GM21723 (cell line): ENCODE measurements around the gene EDARADD.

Source experiments
- ATAC-seq: cut with Tn5 transposase; IDR thresholded peaks from one replicate; pipeline ENCODE4 v1.9.1; 2021; ENCODE audit warnings: mild to moderate bottlenecking, moderate library complexity; ENCODE audit not compliant: unreplicated experiment

The EDARADD gene

GRCh38 chr1:236392182-236392581 lies 1.9 kb upstream of the EDARADD start:
- ATAC-seq, result no peak

GRCh38 chr1:236394879-236395229 lies 768 bp downstream of the EDARADD start:
- peak; percentile 25 for ATAC-seq

- peak; percentile 74 for ATAC-seq
Measured at GRCh38 chr1:236395230-236395946, 1.3 kb downstream of the EDARADD start.

GRCh38 chr1:236395947-236396664 lies 2.0 kb downstream of the EDARADD start:
- ATAC-seq, result no peak

DNA sequence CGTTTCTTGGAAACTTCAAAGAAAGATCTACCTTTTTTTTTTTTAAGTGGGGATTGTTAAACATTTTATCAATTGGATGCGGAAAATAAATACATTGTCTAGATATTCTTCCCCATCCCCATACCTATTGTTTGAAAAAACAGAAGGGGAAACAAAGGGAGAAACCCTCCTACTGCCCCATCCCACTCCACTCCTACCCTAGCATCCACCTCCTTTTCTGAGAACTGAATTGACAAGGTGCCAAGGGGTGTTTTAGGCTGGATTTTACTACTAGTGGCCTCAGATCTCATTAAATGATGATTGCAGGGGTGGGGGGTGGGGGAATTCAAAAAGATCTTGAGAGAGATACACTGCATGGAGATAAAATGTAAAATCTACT lies 2.6 kb downstream of the EDARADD start:
- ATAC-seq, result no peak

- ATAC-seq, result no peak
Measured at GRCh38 chr1:236397173-236397759, 3.2 kb downstream of the EDARADD start.

DNA sequence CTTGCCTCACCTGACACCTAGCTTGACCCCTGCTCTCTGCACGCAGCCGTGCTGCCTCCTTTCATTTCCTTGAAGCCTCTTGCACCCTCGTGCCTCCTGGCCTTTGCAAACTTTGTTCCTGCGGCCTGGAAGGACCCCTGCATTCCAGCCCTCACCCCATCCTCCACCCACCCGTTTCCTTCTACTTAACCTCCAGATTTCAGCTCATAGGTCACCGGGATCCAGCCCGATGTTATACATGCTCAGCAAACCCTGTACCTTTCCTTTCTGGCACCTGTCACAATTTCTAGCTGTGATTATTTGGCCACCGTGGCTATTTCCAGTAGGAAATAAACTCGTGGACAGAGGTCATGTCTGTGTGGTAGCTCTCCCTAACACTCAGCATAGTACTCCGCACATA lies 4.5 kb downstream of the EDARADD start:
- ATAC-seq, result no peak

GRCh38 chr1:236400061-236400603 lies 6.0 kb downstream of the EDARADD start:
- ATAC-seq, result no peak

DNA sequence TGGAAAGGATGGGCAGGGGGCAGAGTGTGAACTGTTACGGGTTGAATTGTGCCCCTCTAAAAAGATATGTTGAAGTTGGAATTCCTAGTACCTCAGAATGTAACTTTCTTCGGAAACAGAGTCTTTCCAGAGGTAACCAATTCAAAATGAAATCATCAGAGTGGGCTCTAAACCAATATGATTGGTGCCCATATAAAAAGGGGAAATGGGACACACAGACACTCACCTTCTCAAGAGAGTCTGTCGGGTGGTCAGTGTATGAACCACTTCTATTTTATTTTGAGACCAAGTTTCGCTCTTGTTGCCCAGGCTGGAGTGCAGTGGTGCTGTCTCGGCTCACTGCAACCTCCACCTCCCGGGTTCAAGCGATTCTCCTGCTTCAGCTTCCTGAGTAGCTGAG lies 7.6 kb downstream of the EDARADD start:
- ATAC-seq, result no peak

- ATAC-seq, result no peak
Measured at GRCh38 chr1:236403905-236404696, 10.0 kb downstream of the EDARADD start.

DNA sequence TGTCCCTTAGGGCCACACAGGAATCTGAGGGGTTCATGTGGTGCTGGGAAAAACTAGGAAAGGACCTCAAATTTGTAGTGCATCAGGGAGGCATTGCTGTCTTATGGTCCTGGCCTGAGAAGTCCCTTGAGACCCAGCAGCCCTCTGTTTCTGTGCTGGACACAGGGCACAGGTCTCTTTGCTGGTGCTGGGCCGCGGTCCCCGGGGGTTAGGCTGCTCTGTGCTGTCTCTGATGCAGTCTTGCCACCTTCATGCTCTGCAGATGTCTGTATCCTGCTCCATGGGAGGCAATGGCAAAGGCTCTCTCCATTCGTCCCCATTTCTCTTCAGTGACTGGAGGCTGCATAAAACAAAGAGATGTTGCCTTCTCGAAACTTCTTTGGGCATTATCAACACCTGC lies 13.0 kb downstream of the EDARADD start:
- no peak for ATAC-seq

- ATAC-seq, result no peak
Measured at GRCh38 chr1:236413688-236414087, 19.6 kb downstream of the EDARADD start.

DNA sequence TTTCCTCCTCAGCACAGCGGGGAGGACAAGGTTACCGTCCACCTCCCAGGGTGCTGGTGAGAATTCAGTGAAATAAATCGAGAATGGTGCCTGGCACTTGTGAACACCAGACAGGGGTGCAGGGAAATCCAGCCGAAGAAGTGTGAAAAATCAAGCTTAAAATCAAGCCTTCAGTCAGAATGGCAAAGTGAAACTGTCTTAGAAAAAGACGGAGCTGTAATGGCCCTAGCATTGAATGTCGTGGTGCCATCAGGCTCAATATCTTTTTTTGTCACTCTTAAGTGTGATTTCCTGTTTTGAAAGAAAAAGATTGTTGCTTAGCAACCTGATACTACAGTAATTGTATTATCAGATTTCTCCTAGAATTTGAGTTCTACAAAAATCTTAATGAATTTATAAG lies 22.1 kb downstream of the EDARADD start:
- no peak for ATAC-seq

GRCh38 chr1:236417336-236417735 lies 23.2 kb downstream of the EDARADD start:
- ATAC-seq, result no peak

DNA sequence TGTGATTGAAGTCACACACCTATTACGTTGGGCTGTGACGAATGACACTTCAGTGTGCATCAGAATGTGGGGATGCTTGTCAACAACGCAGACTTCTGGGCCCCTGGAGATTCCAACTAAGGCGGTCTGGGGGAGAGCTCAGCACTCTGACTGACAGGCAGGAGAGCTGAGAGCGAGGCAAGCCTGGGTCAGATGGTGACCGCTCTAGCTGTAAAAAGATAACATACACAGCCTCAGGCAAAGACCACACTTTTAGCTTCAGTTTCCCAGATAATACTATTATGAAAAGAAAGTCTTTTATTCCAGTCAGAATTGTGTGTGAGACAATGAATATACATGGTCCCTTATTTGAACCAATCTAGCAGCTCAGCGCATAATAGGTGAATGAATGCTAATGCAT lies 25.4 kb downstream of the EDARADD start:
- no peak for ATAC-seq

GRCh38 chr1:236421022-236421421 lies 26.9 kb downstream of the EDARADD start:
- ATAC-seq, result no peak

DNA sequence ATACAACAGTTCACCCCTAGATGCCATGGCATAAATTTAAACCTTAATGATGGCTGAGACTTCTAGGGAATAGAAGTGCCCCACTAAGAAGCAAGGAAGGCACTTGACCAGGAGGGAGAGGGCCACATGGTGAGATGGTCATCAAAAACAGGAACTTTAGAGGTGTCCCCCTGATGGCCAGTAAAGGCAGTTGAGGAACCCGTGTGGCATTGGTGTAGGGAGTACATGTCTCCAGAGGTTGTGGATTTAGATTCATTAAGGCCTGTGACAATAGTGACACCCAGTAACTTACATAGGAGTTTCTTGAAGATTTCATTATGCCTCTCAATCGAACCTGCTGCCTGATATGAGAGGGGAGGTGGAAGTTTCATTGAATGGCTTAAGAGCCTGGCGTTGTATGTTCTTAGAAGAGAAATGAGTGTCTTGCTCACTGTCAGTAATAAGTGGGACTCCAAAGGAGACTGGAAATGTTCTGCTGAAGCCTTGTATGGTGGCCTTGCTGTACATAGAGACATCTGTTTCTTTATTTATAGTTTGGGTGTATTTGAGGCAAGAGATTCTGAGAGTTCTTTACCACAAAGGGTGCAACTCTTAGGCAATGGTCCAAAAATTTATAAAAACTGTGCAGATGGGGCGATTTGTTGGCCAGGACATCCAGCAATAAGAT lies 27.9 kb downstream of the EDARADD start:
- no peak for ATAC-seq

DNA sequence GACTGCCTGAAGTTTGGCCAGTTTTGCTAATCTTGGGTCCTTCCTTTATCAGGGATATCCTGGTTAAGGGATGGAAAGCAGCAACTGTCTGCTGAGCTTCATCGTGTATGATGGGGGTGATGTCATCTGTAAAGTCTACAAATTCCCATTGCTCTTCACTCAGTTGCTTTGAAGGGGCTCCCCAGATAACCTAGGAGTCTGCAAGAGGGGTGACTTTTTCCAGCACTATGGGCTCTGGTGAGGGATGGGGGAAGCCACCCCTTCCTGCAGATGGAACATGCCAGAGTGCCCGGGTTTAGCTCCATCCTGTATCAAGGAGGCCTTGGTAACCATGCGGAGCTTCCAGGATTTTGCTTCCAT lies 28.4 kb downstream of the EDARADD start:
- ATAC-seq, result no peak

GRCh38 chr1:236425031-236425663 lies 31.1 kb downstream of the EDARADD start:
- ATAC-seq, result peak; percentile 96

DNA sequence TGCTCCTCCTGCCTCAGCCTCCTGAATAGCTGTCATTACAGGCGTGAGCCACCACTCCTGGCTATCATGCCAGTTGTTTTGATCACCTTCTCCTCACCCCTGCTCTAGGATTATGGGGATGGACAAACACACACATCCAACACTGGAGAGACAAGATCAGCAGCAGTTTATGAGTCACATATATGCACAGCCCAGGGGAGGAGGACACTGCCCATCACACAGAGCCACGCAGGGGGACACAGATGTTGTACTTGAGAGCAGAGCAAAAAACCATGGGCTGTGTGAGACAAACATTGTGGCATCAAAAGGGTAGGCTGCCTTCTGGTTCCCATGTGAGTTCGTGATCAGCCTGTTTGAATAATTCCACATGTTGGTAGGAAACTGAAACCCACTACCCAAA lies 32.1 kb downstream of the EDARADD start:
- ATAC-seq, result no peak
